ENCODE data around the gene SH2D7. TPM values are rescaled to one million over a fixed set of nuclear protein-coding genes. Genes with fewer than 3 reads are reported as not detected.

The SH2D7 gene
- not detected for total RNA-seq

GRCh38 chr15:78092261-78093041 lies at the start of gene SH2D7:
SH2D7 (plus strand) TSS chr15:78092561; CDS start chr15:78092585, 24 bp downstream.

GRCh38 chr15:78077053-78077870 lies 15.1 kb upstream of the SH2D7 start, which contains the start of gene TBC1D2B:
TBC1D2B (minus strand) TSS chr15:78077711; CDS start chr15:78077652, 59 bp downstream.

DNA sequence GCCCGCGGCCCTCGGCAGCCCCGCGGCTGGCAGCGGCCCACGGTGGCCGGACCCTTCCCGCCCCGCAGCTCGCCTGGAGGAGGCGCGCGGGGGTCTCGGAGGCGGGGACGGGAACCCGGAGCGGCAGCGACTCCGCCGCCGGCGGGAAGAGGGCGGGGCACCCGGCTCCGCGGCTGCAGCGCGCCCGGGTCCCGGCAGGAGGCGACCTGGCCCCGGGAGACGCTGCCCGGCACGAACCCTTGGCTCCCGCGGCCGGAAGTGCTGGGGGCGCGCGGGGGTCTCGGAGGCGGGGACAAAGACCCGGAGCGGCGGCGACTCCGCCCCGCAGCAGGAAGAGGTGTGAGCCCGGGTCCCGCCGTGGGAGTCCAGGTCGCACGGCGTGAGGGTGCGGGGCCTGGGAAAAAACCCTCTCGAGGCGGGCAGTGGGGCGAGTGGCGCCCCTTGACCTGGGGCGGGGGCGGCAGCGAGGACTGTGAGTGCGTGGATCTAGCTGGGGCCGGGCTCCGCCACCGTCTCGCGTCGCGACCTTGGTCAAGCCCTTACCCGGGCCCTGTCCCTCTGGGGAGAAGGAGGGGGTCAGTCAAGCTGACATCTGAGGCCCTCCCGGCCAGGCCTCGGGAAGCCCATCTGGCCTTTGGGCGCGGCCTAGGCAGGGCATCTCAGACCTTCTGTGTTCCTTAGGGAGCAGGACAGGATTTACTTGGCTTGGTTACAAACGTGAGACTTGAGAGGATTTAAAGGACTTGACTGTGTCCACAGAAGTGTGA lies 39.1 kb downstream of the SH2D7 start, which contains the start of gene CIB2:
CIB2 (minus strand) TSS at position 151 of the 767 bp plus-strand sequence. CDS start 230 bp downstream, outside the sequence.

GRCh38 chr15:78149068-78149804 lies 56.9 kb downstream of the SH2D7 start, which contains the start of gene IDH3A:
IDH3A (plus strand) TSS chr15:78149362; CDS start chr15:78149404, 42 bp downstream.

Small RNA genes within 50 kb of the gene (small RNA-seq; reads per million reads assigned to genes)
- gene RF00092: not detected

Other genes with a start within 250 kb of the SH2D7 start
- gene TBC1D2B, start 14.8 kb upstream of the SH2D7 start, total RNA-seq: 17.1 TPM
- 41.5 TPM for gene CIB2, start 38.9 kb downstream of the SH2D7 start, total RNA-seq
- gene IDH3A, start 56.8 kb downstream of the SH2D7 start, total RNA-seq: 71.5 TPM
- gene ACSBG1, start 142.0 kb downstream of the SH2D7 start, total RNA-seq: 9.9 TPM
- 42.7 TPM for gene DNAJA4, start 172.0 kb downstream of the SH2D7 start, total RNA-seq
- gene SKIC8, start 207.0 kb downstream of the SH2D7 start, total RNA-seq: 61.1 TPM
- 37.6 TPM for gene CRABP1, start 247.8 kb downstream of the SH2D7 start, total RNA-seq

Data from diencephalon (tissue), 1 donor.